HCT116 (cell line): ENCODE data around the gene BPIFA1. TPM values are rescaled to one million over a fixed set of nuclear protein-coding genes. Genes with fewer than 3 reads are reported as not detected.

Source experiments
- ATAC-seq: fragments of 200-7000 bp; cut with Tn5 transposase; 2 replicates; pipeline ENCODE4 v1.9.1; 2020; ENCODE audit warnings: mild to moderate bottlenecking, moderate library complexity
- BruUV-seq: library from RNA; stranded (reverse); fragments of 400-500 nt; replicated peaks from 2 replicates; lab custom pipeline; 2021; lab: Mats Ljungman, UMichigan
- CTCF ChIA-PET: fragments of 300-600 bp; sonication (Branson Sonifier 250); formaldehyde crosslinking; loops from one replicate; lab custom pipeline; 2021; ENCODE audit warnings: antibody characterized with exemption; lab: Charles Lee
- POLR2A ChIA-PET: fragments of 300-600, 350-600 bp; sonication (Branson Sonifier 250); formaldehyde crosslinking; loops from one replicate; lab custom pipeline; 2021; ENCODE audit warnings: antibody characterized with exemption; lab: Charles Lee
- RAD21 ChIA-PET, 2 experiments: fragments of 300-600 bp; sonication (Branson Sonifier 250); formaldehyde crosslinking; loops; one replicate each; lab custom pipeline; 2023; ENCODE audit warnings: low total read pairs in 2 of 2; ENCODE audit not compliant: uncharacterized antibody in 2 of 2, unreplicated experiment in 2 of 2, low non-redundant PET in 1 of 2; lab: Charles Lee
- DNase-seq: peaks from one replicate; pipeline ENCODE4 v3.0.0-alpha.2; 2010; ENCODE audit warnings: low read depth, low spot score
- H2AFZ ChIP-seq: fragments of 200-600 bp; shearing (Covaris generic), sonication (generic); 2 replicates; pipeline ENCODE4 v1.6.1; 2017; ENCODE audit warnings: low read depth, mixed run types, mixed read lengths, antibody characterized with exemption, low read length; ENCODE audit not compliant: poor library complexity, severe bottlenecking
- H3K27ac ChIP-seq: 2 replicates; pipeline ENCODE4 v1.5.1; 2012; ENCODE audit warnings: low read depth, low read length
- H3K27me3 ChIP-seq: fragments of 200-600 bp; sonication (generic); 2 replicates; pipeline ENCODE4 v1.6.1; 2016; ENCODE audit warnings: mixed run types, low read length, mixed read lengths; ENCODE audit not compliant: insufficient read depth
- H3K36me3 ChIP-seq, 2 experiments: fragments of 200-500 bp in 1 of 2; fragments of 200-600 bp in 1 of 2; sonication (Bioruptor generic) in 1 of 2; sonication (generic) in 1 of 2; 2 replicates each; pipeline versions ENCODE4 v1.5.1 to v1.6.1; 2014 to 2016; ENCODE audit warnings: low read length in 2 of 2, inconsistent platforms in 1 of 2, mixed read lengths in 1 of 2, mixed run types in 1 of 2; ENCODE audit not compliant: insufficient read depth in 2 of 2, control insufficient read depth in 1 of 2
- H3K4me1 ChIP-seq, 2 experiments: fragments of 200-600 bp in 1 of 2; sonication (generic) in 1 of 2; 2 replicates each; pipeline versions ENCODE4 v1.5.1 to v1.6.1; 2012 to 2017; ENCODE audit warnings: low read length in 2 of 2, inconsistent platforms in 1 of 2, mild to moderate bottlenecking in 1 of 2, mixed read lengths in 1 of 2, mixed run types in 1 of 2, moderate library complexity in 1 of 2; ENCODE audit not compliant: insufficient read depth in 2 of 2, control insufficient read depth in 1 of 2
- H3K4me2 ChIP-seq: fragments of 200-600 bp; sonication (generic); 2 replicates; pipeline ENCODE4 v1.6.1; 2017; ENCODE audit warnings: mixed run types, low read length, mixed read lengths
- H3K4me3 ChIP-seq, 2 experiments: fragments of 200-600 bp in 1 of 2; sonication (generic) in 1 of 2; replicated peaks in 1 of 2; 2 replicates each; pipeline ENCODE4 v1.5.1; 2011 to 2016; ENCODE audit warnings: low read length in 2 of 2, control low read depth in 1 of 2, low read depth in 1 of 2, mild to moderate bottlenecking in 1 of 2, mixed read lengths in 1 of 2, mixed run types in 1 of 2
- H3K79me2 ChIP-seq: fragments of 200-600 bp; sonication (generic); 2 replicates; pipeline ENCODE4 v1.6.1; 2017; ENCODE audit warnings: mild to moderate bottlenecking, mixed run types, low read length, moderate library complexity, mixed read lengths; ENCODE audit not compliant: insufficient read depth
- H3K9ac ChIP-seq: fragments of 200-600 bp; sonication (generic); 2 replicates; pipeline ENCODE4 v1.6.1; 2016; ENCODE audit warnings: low read length, mixed read lengths
- H3K9me2 ChIP-seq: fragments of 200-600 bp; sonication (generic), shearing (Covaris generic); 2 replicates; pipeline ENCODE4 v1.6.1; 2017; ENCODE audit warnings: mixed run types, mild to moderate bottlenecking, moderate library complexity; ENCODE audit not compliant: insufficient read depth
- H3K9me3 ChIP-seq, 2 experiments: fragments of 200-500 bp in 1 of 2; fragments of 200-600 bp in 1 of 2; sonication (Bioruptor generic) in 1 of 2; sonication (generic) in 1 of 2; 2 replicates each; pipeline ENCODE4 v1.6.1; 2014 to 2017; ENCODE audit warnings: low read length in 2 of 2, mixed read lengths in 2 of 2, inconsistent platforms in 1 of 2, low read depth in 1 of 2, mild to moderate bottlenecking in 1 of 2, mixed run types in 1 of 2, moderate library complexity in 1 of 2; ENCODE audit not compliant: control insufficient read depth in 1 of 2, insufficient read depth in 1 of 2
- H4K20me1 ChIP-seq: fragments of 200-600 bp; sonication (generic), shearing (Covaris generic); 2 replicates; pipeline ENCODE4 v1.6.1; 2017; ENCODE audit warnings: mixed run types, mild to moderate bottlenecking, moderate library complexity; ENCODE audit not compliant: insufficient read depth
- ATF3 ChIP-seq: IDR thresholded peaks from 2 replicates; pipeline ENCODE4 v1.6.1; 2012
- CBX3 ChIP-seq: IDR thresholded peaks from 2 replicates; pipeline ENCODE4 v1.6.1; 2012; ENCODE audit warnings: low read depth
- CEBPB ChIP-seq: IDR thresholded peaks from 2 replicates; pipeline ENCODE4 v1.6.1; 2012; ENCODE audit warnings: low read depth
- CTCF ChIP-seq, 3 experiments: fragments of 200-600 bp in 1 of 3; sonication (generic) in 1 of 3; IDR thresholded peaks in 2 of 3; conservative IDR thresholded peaks in 1 of 3; 2 replicates each; pipeline ENCODE4 v1.5.1; 2012 to 2017; ENCODE audit warnings: low read depth in 2 of 3, low read length in 2 of 3, antibody characterized with exemption in 1 of 3, borderline replicate concordance in 1 of 3, control low read depth in 1 of 3, mild to moderate bottlenecking in 1 of 3, mixed read lengths in 1 of 3, mixed run types in 1 of 3, moderate library complexity in 1 of 3; ENCODE audit not compliant: insufficient read depth in 1 of 3
- EGR1 ChIP-seq: IDR thresholded peaks from 2 replicates; pipeline ENCODE4 v1.6.1; 2012; ENCODE audit warnings: low read depth
- EZH2 ChIP-seq: fragments of 200-600 bp; sonication (generic); IDR thresholded peaks from 2 replicates; pipeline ENCODE4 v1.6.1; 2017; ENCODE audit warnings: antibody characterized with exemption, mixed run types
- EZH2phosphoT487 ChIP-seq: fragments of 200-600 bp; IDR thresholded peaks from 2 replicates; pipeline ENCODE4 v1.6.1; 2018; ENCODE audit warnings: antibody characterized with exemption, borderline replicate concordance
- FOSL1 ChIP-seq: IDR thresholded peaks from 2 replicates; pipeline ENCODE4 v1.6.1; 2012; ENCODE audit warnings: low read depth
- MAX ChIP-seq: IDR thresholded peaks from 2 replicates; pipeline ENCODE4 v1.6.1; 2012
- POLR2A ChIP-seq: IDR thresholded peaks from 2 replicates; pipeline ENCODE4 v1.7.0; 2011; ENCODE audit warnings: borderline replicate concordance; ENCODE audit not compliant: insufficient read depth, insufficient read length; ENCODE audit errors: extremely low read depth
- REST ChIP-seq: IDR thresholded peaks from 2 replicates; pipeline ENCODE4 v1.6.1; 2012; ENCODE audit warnings: low read depth
- SP1 ChIP-seq: IDR thresholded peaks from 2 replicates; pipeline ENCODE4 v1.6.1; 2012; ENCODE audit warnings: low read depth
- SRF ChIP-seq: IDR thresholded peaks from 2 replicates; pipeline ENCODE4 v1.6.1; 2012; ENCODE audit warnings: low read depth
- YY1 ChIP-seq: IDR thresholded peaks from 2 replicates; pipeline ENCODE4 v1.6.1; 2011; ENCODE audit warnings: low read length, low read depth, moderate library complexity, mild to moderate bottlenecking; ENCODE audit not compliant: insufficient replicate concordance; ENCODE audit errors: extremely low read depth
- ZBTB33 ChIP-seq: IDR thresholded peaks from 2 replicates; pipeline ENCODE4 v1.6.1; 2011; ENCODE audit warnings: mild to moderate bottlenecking, low read length, moderate library complexity; ENCODE audit not compliant: insufficient replicate concordance; ENCODE audit errors: extremely low read depth
- ZFX ChIP-seq: fragments of 450-650 bp; IDR thresholded peaks from 2 replicates; pipeline ENCODE4 v1.6.1; 2017
- ZNF274 ChIP-seq: fragments of 200-500 bp; sonication (Bioruptor generic); IDR thresholded peaks from 2 replicates; pipeline ENCODE4 v1.6.1; 2014; ENCODE audit warnings: mild to moderate bottlenecking, low read depth, low read length, inconsistent platforms
- intact Hi-C: fragments of 100-400 bp; cut with micrococcal nuclease; formaldehyde crosslinking; loops from 2 replicates; pipeline ENCODE4 v1.10.0; 2022
- total RNA-seq: library from RNA; stranded (reverse); gene quantifications from one replicate; pipeline ENCODE4 v1.2.1, GENCODE V29; 2021; ENCODE audit not compliant: unreplicated experiment

BPIFA1 gene
- total RNA-seq, 1 experiment from 2014 or later = not detected

- TF ChIP-seq CBX3 = no peak
- TF ChIP-seq ZNF274 = no peak
- no peak for TF ChIP-seq EGR1
- no peak for TF ChIP-seq ZFX
- TF ChIP-seq CEBPB = no peak
- TF ChIP-seq FOSL1 = no peak
- no peak for TF ChIP-seq ATF3
- no peak for TF ChIP-seq SRF
- TF ChIP-seq ZBTB33 = no peak
- TF ChIP-seq CTCF (IDR thresholded peaks at IDR 0.05 in 2 of 3, conservative IDR thresholded peaks at IDR 0.05 in 1 of 3; ENCODE audit: borderline replicate concordance in 1 of 3, insufficient read depth in 1 of 3, low read depth in 2 of 3, low read length in 2 of 3) = no peak
- TF ChIP-seq POLR2A = no peak
- no peak for TF ChIP-seq YY1
- TF ChIP-seq EZH2phosphoT487 = no peak
- no peak for TF ChIP-seq EZH2
- TF ChIP-seq SP1 = no peak
- no peak for TF ChIP-seq MAX
- TF ChIP-seq REST = no peak
- no TSS peak for BruUV-seq
- no peak overlapping the region for H3K9ac ChIP-seq
- H3K27me3 ChIP-seq = peaks cover 26% of the 10 kb centered on the region; the same call in 1 of the 2 replicates
- ChIA-PET CTCF (no interaction called here), POLR2A (no interaction called here), RAD21 (no interaction called here)
- peaks cover 8 to 11% of the 10 kb centered on the region in 2 experiments; a peak in 3 of 4 replicates for H3K4me1 ChIP-seq
- H3K9me2 ChIP-seq = no peaks in the 10 kb centered on the region
- H3K4me2 ChIP-seq = no peak overlapping the region
- no peaks in the 10 kb centered on the region for H4K20me1 ChIP-seq
- H2AFZ ChIP-seq = no peak overlapping the region
- no peaks in the 10 kb centered on the region for H3K36me3 ChIP-seq
- no peak overlapping the region for H3K27ac ChIP-seq
- H3K79me2 ChIP-seq = no peaks in the 10 kb centered on the region
- no peaks in the 10 kb centered on the region for H3K9me3 ChIP-seq
- DNase-seq (no peak), ATAC-seq (no peak)
- H3K4me3 ChIP-seq = no peak overlapping the region
- intact Hi-C loops = no loop called here
Measured at GRCh38 chr20:33284937-33285336, 49.1 kb downstream of the BPIFA1 start.
